GM12892 (cell line): ENCODE measurements around the gene CACNA2D3.

Source experiments
- POLR2A ChIP-seq: IDR thresholded peaks from 2 replicates; pipeline ENCODE4 v1.6.1; 2011; ENCODE audit warnings: low read depth, low read length, control low read depth
- POLR2AphosphoS5 ChIP-seq: IDR thresholded peaks from 2 replicates; pipeline ENCODE4 v1.6.1; 2011; ENCODE audit warnings: low read depth, low read length, control low read depth
- TAF1 ChIP-seq: IDR thresholded peaks from 2 replicates; pipeline ENCODE4 v1.6.1; 2011; ENCODE audit warnings: low read depth, mild to moderate bottlenecking, control low read depth, low read length, borderline replicate concordance

DNA sequence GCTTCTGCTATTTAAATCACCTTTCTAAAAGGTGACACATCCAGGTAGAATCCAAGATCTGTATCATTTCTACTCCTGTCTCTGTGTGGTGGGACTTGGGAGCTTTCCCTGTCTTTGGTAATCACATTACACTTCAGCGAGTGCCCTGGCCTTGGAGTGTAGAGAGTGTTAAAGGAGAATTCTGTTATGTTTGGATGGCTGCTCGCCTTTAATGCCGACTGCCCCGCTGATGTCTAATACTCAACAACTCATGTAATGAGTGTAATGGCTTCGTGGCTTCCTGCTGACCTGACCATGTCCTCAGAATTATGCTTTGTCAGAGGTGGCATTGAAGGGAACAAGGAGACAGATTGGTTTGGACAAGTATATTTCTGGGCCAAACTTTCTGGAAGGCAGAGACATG is 871.8 kb downstream of the CACNA2D3 start:
- TF ChIP-seq POLR2A (no peak), POLR2AphosphoS5 (no peak), TAF1 (no peak)
